AG08395 (cell line): ENCODE results near the gene PPM1E.

ENCODE experiments used
- DNase-seq: peaks from one replicate; pipeline ENCODE4 v3.0.0; 2012; ENCODE audit warnings: mixed read lengths, low spot score

Gene PPM1E

GRCh38 chr17:58996968-58997367 is 241.3 kb downstream of the PPM1E start:
- no peak for DNase-seq

GRCh38 chr17:58997756-58998553 is 242.3 kb downstream of the PPM1E start:
- no peak for DNase-seq

GRCh38 chr17:58998871-58999270 is 243.2 kb downstream of the PPM1E start:
- DNase-seq: no peak

GRCh38 chr17:58999500-58999899 is 243.8 kb downstream of the PPM1E start:
- no peak for DNase-seq

- DNase-seq: no peak
Observed at GRCh38 chr17:59000022-59000421, 244.4 kb downstream of the PPM1E start.

GRCh38 chr17:59001158-59001814 is 245.6 kb downstream of the PPM1E start:
- DNase-seq: no peak

GRCh38 chr17:59002126-59002525 is 246.5 kb downstream of the PPM1E start:
- DNase-seq: no peak

- no peak for DNase-seq
Observed at GRCh38 chr17:59002848-59003247, 247.2 kb downstream of the PPM1E start.

- DNase-seq: no peak
Observed at GRCh38 chr17:59003860-59004259, 248.2 kb downstream of the PPM1E start.

GRCh38 chr17:59004338-59005111 is 248.9 kb downstream of the PPM1E start:
- peak; percentile 59 for DNase-seq

- DNase-seq: no peak
Observed at GRCh38 chr17:59007995-59008394, 252.3 kb downstream of the PPM1E start.

GRCh38 chr17:59008737-59009136 is 253.1 kb downstream of the PPM1E start:
- no peak for DNase-seq

GRCh38 chr17:59010026-59010425 is 254.4 kb downstream of the PPM1E start:
- DNase-seq: no peak

GRCh38 chr17:59011975-59012374 is 256.3 kb downstream of the PPM1E start:
- no peak for DNase-seq

GRCh38 chr17:59018019-59018418 is 262.4 kb downstream of the PPM1E start:
- DNase-seq: no peak

- no peak for DNase-seq
Observed at GRCh38 chr17:59024916-59025315, 269.3 kb downstream of the PPM1E start.

- no peak for DNase-seq
Observed at GRCh38 chr17:59026176-59026939, 270.7 kb downstream of the PPM1E start.

- no peak for DNase-seq
Observed at GRCh38 chr17:59027750-59028149, 272.1 kb downstream of the PPM1E start.

GRCh38 chr17:59028328-59028727 is 272.7 kb downstream of the PPM1E start:
- DNase-seq: no peak

GRCh38 chr17:59030811-59031210 is 275.2 kb downstream of the PPM1E start:
- no peak for DNase-seq
